ENCODE data around the gene TTLL5. TPM values are rescaled to one million over a fixed set of nuclear protein-coding genes. Genes with fewer than 3 reads are reported as not detected.
"Not testable (repeated sequence)": the region's sequence is repeated elsewhere in the genome, so short reads cannot be mapped to it uniquely, and the experiment has no call there.

Gene TTLL5
- total RNA-seq, 2 experiments from 2014 or later: 19.8 to 26.4 TPM

GRCh38 chr14:75689012-75689411 lies 28.0 kb downstream of the TTLL5 start:
- Histone ChIP-seq H3K4me1 (ENCODE audit: insufficient read depth, low read length) (no peaks in the 10 kb centered on the region), H3K27ac (ENCODE audit: low read depth in 1 of 2, low read length in 2 of 2) (no peak overlapping the region), H3K4me3 (ENCODE audit: low read length) (no peak overlapping the region), H3K27me3 (ENCODE audit: control insufficient read depth in 1 of 2, insufficient read depth in 2 of 2, low read length in 2 of 2) (no peaks in the 10 kb centered on the region), H3K9me3 (ENCODE audit: control insufficient read depth in 1 of 2, insufficient read depth in 1 of 2, low read length in 2 of 2) (no peaks in the 10 kb centered on the region), H3K36me3 (ENCODE audit: insufficient read depth, low read length) (peaks cover 28% of the 10 kb centered on the region)
- Mint-ChIP-seq H3K27ac (no peak overlapping the region), H3K36me3 (ENCODE audit: low read depth) (peaks cover 76% of the 10 kb centered on the region), H3K27me3 (no peaks in the 10 kb centered on the region), H3K4me3 (no peak overlapping the region), H3K9me3 (peaks cover 3% of the 10 kb centered on the region), H3K4me1 (ENCODE audit: low read depth) (no peaks in the 10 kb centered on the region)
- ChIA-PET CTCF (no interaction called here), POLR2A (no interaction called here)
- intact Hi-C loops (cut with DNase I, micrococcal nuclease): no loop called here
- no peak for DNase-seq
- no peak for ATAC-seq (ENCODE audit: poor library complexity)
- TF ChIP-seq CTCF (IDR thresholded peaks at IDR 0.05): no peak

DNA sequence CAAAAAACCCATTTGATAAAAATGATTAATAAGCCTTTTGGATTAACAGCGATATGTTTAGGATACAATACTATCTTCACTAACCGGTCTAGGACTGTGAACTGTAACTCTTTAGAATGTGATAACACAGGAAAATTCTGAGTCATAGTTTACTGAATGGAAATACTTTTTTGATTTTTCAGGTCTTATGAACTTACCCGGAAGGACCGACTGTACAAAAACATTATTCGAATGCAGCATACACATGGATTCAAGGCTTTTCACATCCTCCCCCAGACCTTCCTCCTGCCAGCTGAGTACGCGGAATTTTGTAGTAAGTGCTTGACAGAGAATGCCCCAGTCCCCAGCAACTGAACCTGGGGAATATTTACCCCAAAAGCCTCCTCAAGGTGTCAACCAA lies 29.0 kb downstream of the TTLL5 start:
- no peaks in the 10 kb centered on the region for H3K27me3 Mint-ChIP-seq
- ChIA-PET POLR2A (no interaction called here), CTCF (no interaction called here)
- Histone ChIP-seq H3K9me3 (ENCODE audit: control insufficient read depth in 1 of 2, insufficient read depth in 1 of 2, low read length in 2 of 2) (peaks cover 0 to 4% of the 10 kb centered on the region in 2 experiments), H3K36me3 (ENCODE audit: insufficient read depth, low read length) (peaks cover 22% of the 10 kb centered on the region), H3K27ac (ENCODE audit: low read depth in 1 of 2, low read length in 2 of 2) (no peak overlapping the region), H3K4me1 (ENCODE audit: insufficient read depth, low read length) (no peaks in the 10 kb centered on the region), H3K4me3 (ENCODE audit: low read length) (no peak overlapping the region), H3K27me3 (ENCODE audit: control insufficient read depth in 1 of 2, insufficient read depth in 2 of 2, low read length in 2 of 2) (no peaks in the 10 kb centered on the region)
- no peak overlapping the region for H3K27ac Mint-ChIP-seq
- DNase-seq (no peak), ATAC-seq (ENCODE audit: poor library complexity) (no peak)
- H3K36me3 Mint-ChIP-seq (ENCODE audit: low read depth): peaks cover 77% of the 10 kb centered on the region
- H3K4me1 Mint-ChIP-seq (ENCODE audit: low read depth): no peaks in the 10 kb centered on the region
- intact Hi-C loops (cut with DNase I, micrococcal nuclease): no loop called here
- peaks cover 6% of the 10 kb centered on the region for H3K9me3 Mint-ChIP-seq
- TF ChIP-seq CTCF (IDR thresholded peaks at IDR 0.05): no peak
- H3K4me3 Mint-ChIP-seq: no peak overlapping the region

- H3K4me3 Mint-ChIP-seq; H3K27ac Mint-ChIP-seq; DNase-seq; POLR2A ChIA-PET; H3K9me3 Mint-ChIP-seq; H3K27ac ChIP-seq (ENCODE audit: low read depth in 1 of 2, low read length in 2 of 2); H3K4me1 ChIP-seq (ENCODE audit: insufficient read depth, low read length); H3K4me1 Mint-ChIP-seq (ENCODE audit: low read depth); H3K4me3 ChIP-seq (ENCODE audit: low read length); H3K27me3 ChIP-seq (ENCODE audit: control insufficient read depth in 1 of 2, insufficient read depth in 2 of 2, low read length in 2 of 2); intact Hi-C loops (cut with DNase I, micrococcal nuclease); CTCF ChIA-PET; H3K27me3 Mint-ChIP-seq; ATAC-seq (ENCODE audit: poor library complexity); H3K9me3 ChIP-seq (ENCODE audit: control insufficient read depth in 1 of 2, insufficient read depth in 1 of 2, low read length in 2 of 2): not testable (repeated sequence)
- peaks cover 27% of the 10 kb centered on the region for H3K36me3 ChIP-seq (ENCODE audit: insufficient read depth, low read length)
- H3K36me3 Mint-ChIP-seq (ENCODE audit: low read depth): peaks cover 97% of the 10 kb centered on the region
Observed at GRCh38 chr14:75695025-75695424, 34.0 kb downstream of the TTLL5 start.

GRCh38 chr14:75697386-75697785 lies 36.3 kb downstream of the TTLL5 start:
- Mint-ChIP-seq H3K4me1 (ENCODE audit: low read depth) (no peaks in the 10 kb centered on the region), H3K36me3 (ENCODE audit: low read depth) (peaks cover 93% of the 10 kb centered on the region), H3K9me3 (peaks cover 6% of the 10 kb centered on the region), H3K4me3 (no peak overlapping the region), H3K27me3 (no peaks in the 10 kb centered on the region), H3K27ac (no peak overlapping the region)
- peaks cover 9% of the 10 kb centered on the region for H3K36me3 ChIP-seq (ENCODE audit: insufficient read depth, low read length)
- DNase-seq (no peak), ATAC-seq (ENCODE audit: poor library complexity) (no peak)
- H3K27me3 ChIP-seq (ENCODE audit: control insufficient read depth in 1 of 2, insufficient read depth in 2 of 2, low read length in 2 of 2): no peaks in the 10 kb centered on the region
- H3K4me1 ChIP-seq (ENCODE audit: insufficient read depth, low read length): no peaks in the 10 kb centered on the region
- intact Hi-C loops (cut with DNase I, micrococcal nuclease): no loop called here
- CTCF ChIA-PET: no interaction called here
- H3K9me3 ChIP-seq (ENCODE audit: control insufficient read depth in 1 of 2, insufficient read depth in 1 of 2, low read length in 2 of 2): peaks cover 0 to 4% of the 10 kb centered on the region in 2 experiments
- no peak overlapping the region for H3K27ac ChIP-seq (ENCODE audit: low read depth in 1 of 2, low read length in 2 of 2)
- no peak for TF ChIP-seq CTCF (IDR thresholded peaks at IDR 0.05)
- POLR2A ChIA-PET: no interaction called here
- H3K4me3 ChIP-seq (ENCODE audit: low read length): no peak overlapping the region

Data from CD4-positive, alpha-beta T cell (primary cell).